Stimulated activated CD8-positive, alpha-beta memory T cell treated with anti-CD3 and anti-CD28 coated beads, Interleukin-12 subunit alpha, Interleukin-12 subunit beta, amount 100 ng/mL, for 24 hours (primary cell): ENCODE results near the gene FKBP9.
"Not testable (repeated sequence)": the region's sequence is repeated elsewhere in the genome, so short reads cannot be mapped to it uniquely, and the experiment has no call there.

Experiments
- DNase-seq: peaks from one replicate; pipeline ENCODE4 v3.0.0-alpha.2; 2020; ENCODE audit errors: extremely low read depth

FKBP9 gene

GRCh38 chr7:32957326-32958045 is at the start of gene FKBP9:
Gene FKBP9 (plus strand): TSS chr7:32957440. CDS start chr7:32957574, 134 bp downstream.
- no peak for DNase-seq

GRCh38 chr7:32910195-32910594 is 47.0 kb upstream of the FKBP9 start:
- DNase-seq = no peak

- DNase-seq = no peak
Observed at GRCh38 chr7:32914184-32914583, 43.1 kb upstream of the FKBP9 start.

- DNase-seq = no peak
Observed at GRCh38 chr7:32915041-32915536, 42.2 kb upstream of the FKBP9 start.

DNA sequence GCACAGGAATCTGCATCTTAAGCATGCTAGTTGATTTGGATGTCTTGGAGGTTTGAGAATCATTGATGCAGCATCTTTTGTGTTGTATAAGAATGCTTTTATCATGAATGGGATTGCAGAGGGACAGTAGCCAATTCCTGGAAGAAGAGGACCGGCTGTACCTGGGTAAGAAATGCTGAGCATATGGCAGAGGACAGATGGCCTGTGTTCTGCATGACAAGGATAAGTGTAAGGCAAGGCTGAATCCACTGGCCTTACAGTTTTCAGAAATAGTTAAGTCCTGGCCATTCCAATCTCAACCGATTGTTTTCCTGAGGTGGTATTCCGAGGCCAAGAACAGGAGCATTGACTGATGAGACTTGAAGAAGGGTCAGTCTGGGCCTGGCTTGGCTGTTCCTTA is 41.2 kb upstream of the FKBP9 start:
- no peak for DNase-seq

DNA sequence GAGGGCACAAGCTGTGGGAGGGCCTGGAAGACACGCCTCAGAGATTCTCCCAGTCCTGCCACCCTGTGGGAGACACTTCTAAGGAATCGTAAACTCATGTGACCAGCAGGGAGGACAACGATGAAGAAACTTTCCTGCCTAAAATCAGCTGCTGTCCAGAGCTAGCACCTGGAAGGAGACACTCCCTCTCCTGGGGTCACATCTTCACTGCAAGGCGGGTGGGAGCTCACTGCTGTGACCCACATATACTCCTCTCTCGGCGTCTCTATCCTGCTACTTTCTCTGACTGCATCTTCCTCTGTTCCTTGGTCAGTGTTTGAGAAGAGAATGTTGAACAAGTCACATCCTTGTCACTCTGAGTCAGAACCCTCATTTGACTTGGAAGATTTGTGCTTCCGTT is 40.2 kb upstream of the FKBP9 start:
- not testable (repeated sequence) for DNase-seq

GRCh38 chr7:32921896-32922295 is 35.3 kb upstream of the FKBP9 start:
- DNase-seq = no peak

DNA sequence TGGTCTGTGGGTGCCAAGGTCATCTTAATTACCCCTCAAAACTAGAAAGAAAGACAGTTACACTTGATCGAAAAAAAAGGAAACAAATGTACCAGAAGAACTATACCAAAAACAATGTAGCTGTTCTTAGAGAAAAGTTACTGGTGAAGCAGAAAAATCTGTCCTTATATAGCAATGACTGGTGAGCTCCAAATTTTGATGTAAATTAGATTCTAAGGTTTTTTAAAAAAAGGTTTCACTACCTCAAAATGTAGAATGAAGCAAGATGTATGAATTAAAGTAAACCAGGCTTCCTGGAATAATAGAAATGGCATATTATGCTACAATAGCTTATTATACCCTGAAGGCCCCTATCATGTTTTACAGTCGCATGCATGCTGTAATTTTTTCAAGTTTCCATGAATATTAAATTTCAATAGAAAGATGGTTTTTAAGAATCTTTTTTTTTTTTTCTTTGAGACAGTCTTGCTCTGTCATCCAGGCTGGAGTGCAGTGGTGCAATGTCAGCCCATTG is 28.4 kb upstream of the FKBP9 start:
- no peak for DNase-seq

GRCh38 chr7:32929430-32930143 is 27.7 kb upstream of the FKBP9 start:
- DNase-seq = no peak

DNA sequence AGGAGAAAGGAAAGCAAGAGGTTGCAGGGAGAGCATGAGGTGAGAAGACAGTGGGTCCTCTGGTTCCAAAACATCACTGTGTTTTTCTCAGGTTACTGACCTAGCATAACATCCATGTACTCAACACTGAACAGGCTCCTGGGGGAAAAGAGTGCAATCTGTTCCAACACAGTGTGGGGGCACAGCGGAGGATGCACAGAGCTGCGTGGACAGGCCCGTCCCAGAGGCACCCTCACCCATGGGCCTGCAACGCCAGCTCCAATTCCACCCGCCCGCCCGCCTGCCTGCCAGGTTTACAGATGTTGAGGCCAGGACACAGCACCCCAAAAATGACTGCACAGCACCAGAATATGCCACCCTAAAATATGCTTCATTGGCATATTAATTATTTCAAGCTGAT is 26.9 kb upstream of the FKBP9 start:
- no peak for DNase-seq

- DNase-seq = no peak
Observed at GRCh38 chr7:32935558-32935957, 21.7 kb upstream of the FKBP9 start.

- DNase-seq = no peak
Observed at GRCh38 chr7:32936689-32937088, 20.6 kb upstream of the FKBP9 start.

DNA sequence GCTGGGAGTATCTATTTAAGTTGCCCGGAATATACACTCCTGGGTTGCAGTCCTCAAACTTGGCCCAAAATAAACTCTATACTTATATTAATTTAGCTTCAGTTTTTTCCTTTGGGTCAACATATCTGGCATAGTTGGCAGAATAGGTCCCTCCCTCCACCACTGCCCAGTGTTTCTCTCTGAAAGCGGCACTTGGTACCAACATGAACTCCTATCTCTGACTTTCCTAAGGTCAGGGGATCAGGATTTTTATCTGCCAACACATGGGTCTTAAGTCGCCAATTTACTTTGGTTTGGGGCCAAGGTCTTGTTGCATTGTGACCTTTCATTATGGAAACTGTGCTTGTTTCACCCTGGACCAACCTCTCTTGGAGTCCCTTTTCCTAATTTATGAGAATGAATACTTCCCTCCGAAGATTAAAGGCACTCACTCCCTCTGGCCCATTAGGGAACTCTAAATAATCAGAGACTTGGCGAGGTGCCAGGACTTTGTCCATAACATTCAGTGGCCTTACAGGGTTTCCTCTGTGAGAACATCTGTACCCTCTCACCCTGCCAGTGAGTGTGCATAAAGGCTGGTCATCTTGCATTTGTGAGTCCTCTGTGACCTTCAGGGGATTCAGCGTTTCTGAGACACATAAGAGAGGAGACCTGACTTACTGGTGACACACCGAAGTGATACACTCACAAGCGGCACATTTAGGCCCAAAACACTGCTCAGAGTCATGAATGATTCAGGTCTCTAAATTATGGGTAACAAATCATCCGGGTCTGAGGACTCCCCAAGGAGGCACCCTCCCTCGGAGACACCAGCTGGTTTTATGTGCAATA is 19.7 kb upstream of the FKBP9 start:
- DNase-seq = no peak

DNA sequence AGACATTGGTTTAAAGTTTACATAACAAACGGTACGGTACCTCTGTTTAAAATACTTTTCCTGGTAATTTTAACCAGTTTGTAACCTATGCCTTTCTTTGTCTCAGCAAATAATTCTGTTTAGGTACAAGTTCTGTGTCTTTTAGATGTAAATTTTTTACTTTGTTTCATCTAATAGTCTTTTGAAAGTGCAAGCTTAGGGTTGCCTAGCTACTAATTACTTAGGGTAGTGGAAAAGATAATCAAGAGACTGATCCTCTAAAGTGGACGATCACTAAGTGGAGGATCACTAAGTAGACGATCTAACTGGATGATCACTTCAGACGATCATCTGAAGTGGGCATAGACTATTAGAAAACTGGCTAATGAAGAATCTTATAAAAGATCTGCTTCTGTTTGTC is 16.1 kb upstream of the FKBP9 start:
- DNase-seq = no peak

GRCh38 chr7:32941681-32942414 is 15.4 kb upstream of the FKBP9 start:
- no peak for DNase-seq

- no peak for DNase-seq
Observed at GRCh38 chr7:32942415-32943251, 14.6 kb upstream of the FKBP9 start.

GRCh38 chr7:32943252-32944030 is 13.8 kb upstream of the FKBP9 start:
- no peak for DNase-seq

- no peak for DNase-seq
Observed at GRCh38 chr7:32947420-32947983, 9.7 kb upstream of the FKBP9 start.

- no peak for DNase-seq
Observed at GRCh38 chr7:32948202-32948601, 9.0 kb upstream of the FKBP9 start.
